DND-41 (cell line): ENCODE measurements around the gene TMEM88.

ENCODE experiments used
- EZH2 ChIP-seq: IDR thresholded peaks from 3 replicates; pipeline ENCODE4 v1.6.1; 2012; ENCODE audit warnings: borderline replicate concordance, low read depth, mild to moderate bottlenecking, moderate library complexity, low read length, inconsistent platforms; ENCODE audit not compliant: severe bottlenecking
- TF ChIP-seq, protein P1 (sequence below): IDR thresholded peaks from 2 replicates; pipeline ENCODE4 v1.5.1; 2012; ENCODE audit warnings: borderline replicate concordance, low read length, moderate library complexity, mild to moderate bottlenecking; ENCODE audit not compliant: poor library complexity, severe bottlenecking; ENCODE audit errors: extremely low read depth

DNA sequence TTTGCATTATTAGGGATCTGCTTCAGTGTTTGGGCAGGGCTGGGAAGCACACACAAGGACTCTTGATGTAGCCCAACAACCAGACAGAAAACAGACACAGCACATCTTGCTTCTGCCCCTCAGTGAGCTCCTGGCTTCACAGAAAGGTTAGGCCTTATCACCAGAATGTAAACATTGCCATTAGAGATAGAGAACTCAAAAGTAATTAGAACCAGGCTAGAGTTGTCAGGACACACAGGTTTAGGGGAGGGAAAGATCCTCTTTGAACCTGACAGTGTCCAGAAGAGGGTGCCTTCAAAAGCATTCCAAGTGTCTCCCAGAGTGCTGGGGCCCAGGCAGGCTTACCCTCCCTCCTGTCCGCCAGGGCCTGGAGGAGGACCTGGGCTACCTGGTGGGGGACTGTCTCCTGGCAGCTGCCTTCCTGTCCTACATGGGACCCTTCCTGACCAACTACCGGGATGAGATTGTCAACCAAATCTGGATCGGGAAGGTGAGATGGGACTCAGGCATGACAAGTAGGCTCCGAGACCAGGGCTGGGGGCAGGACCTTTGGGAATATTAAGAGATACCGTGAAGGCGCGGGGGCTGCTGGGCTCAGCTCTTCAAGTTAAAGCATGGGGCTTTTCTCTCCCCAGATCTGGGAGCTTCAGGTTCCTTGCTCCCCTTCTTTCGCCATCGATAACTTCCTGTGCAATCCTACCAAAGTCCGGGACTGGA lies 37.8 kb upstream of the TMEM88 start:
- TF ChIP-seq, protein P1, sequence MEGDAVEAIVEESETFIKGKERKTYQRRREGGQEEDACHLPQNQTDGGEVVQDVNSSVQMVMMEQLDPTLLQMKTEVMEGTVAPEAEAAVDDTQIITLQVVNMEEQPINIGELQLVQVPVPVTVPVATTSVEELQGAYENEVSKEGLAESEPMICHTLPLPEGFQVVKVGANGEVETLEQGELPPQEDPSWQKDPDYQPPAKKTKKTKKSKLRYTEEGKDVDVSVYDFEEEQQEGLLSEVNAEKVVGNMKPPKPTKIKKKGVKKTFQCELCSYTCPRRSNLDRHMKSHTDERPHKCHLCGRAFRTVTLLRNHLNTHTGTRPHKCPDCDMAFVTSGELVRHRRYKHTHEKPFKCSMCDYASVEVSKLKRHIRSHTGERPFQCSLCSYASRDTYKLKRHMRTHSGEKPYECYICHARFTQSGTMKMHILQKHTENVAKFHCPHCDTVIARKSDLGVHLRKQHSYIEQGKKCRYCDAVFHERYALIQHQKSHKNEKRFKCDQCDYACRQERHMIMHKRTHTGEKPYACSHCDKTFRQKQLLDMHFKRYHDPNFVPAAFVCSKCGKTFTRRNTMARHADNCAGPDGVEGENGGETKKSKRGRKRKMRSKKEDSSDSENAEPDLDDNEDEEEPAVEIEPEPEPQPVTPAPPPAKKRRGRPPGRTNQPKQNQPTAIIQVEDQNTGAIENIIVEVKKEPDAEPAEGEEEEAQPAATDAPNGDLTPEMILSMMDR, result no peak
- TF ChIP-seq EZH2, result no peak
